Fibroblast of villous mesenchyme (primary cell): ENCODE data around the gene KDM6A. TPM values are rescaled to one million over a fixed set of nuclear protein-coding genes. Genes with fewer than 3 reads are reported as not detected.
"Not testable (repeated sequence)": the region's sequence is repeated elsewhere in the genome, so short reads cannot be mapped to it uniquely, and the experiment has no call there.

Source experiments
- DNase-seq: peaks from one replicate; pipeline ENCODE4 v3.0.0-alpha.2; 2010; ENCODE audit warnings: low read depth
- H3K4me3 ChIP-seq: 2 replicates; pipeline ENCODE4 v1.5.1; 2011; ENCODE audit warnings: low read depth, mild to moderate bottlenecking, low read length
- CTCF ChIP-seq: IDR thresholded peaks from 2 replicates; pipeline ENCODE4 v1.5.1; 2012; ENCODE audit warnings: low read depth, mild to moderate bottlenecking, low read length; ENCODE audit not compliant: insufficient read depth
- total RNA-seq: library from RNA; depleted of rRNA; stranded (reverse); fragments of >200 nt; gene quantifications from 2 replicates; pipeline ENCODE4 v1.2.3, GENCODE V29; 2012

KDM6A gene
- total RNA-seq = 24.2 and 27.6 TPM in 2 replicates

- H3K4me3 ChIP-seq = peak within 1 kb of the TSS; percentile 84
- TF ChIP-seq CTCF = no peak
- DNase-seq = peak; percentile 97
Observed at GRCh38 chrX:44872821-44873414, at the start of gene KDM6A. KDM6A (plus strand) TSS chrX:44873188; CDS start chrX:44873552, 364 bp downstream.

- not testable (repeated sequence) for H3K4me3 ChIP-seq, DNase-seq
Observed at GRCh38 chrX:44823193-44823592, 49.8 kb upstream of the KDM6A start.

- DNase-seq = peak; percentile 39
- H3K4me3 ChIP-seq = no peak overlapping the region
- TF ChIP-seq CTCF = no peak
Observed at GRCh38 chrX:44828008-44828605, 44.9 kb upstream of the KDM6A start.

GRCh38 chrX:44829832-44830231, 43.2 kb upstream of the KDM6A start:
- no peak for TF ChIP-seq CTCF
- no peak overlapping the region for H3K4me3 ChIP-seq
- DNase-seq = no peak

- no peak overlapping the region for H3K4me3 ChIP-seq
- DNase-seq = no peak
- no peak for TF ChIP-seq CTCF
Observed at GRCh38 chrX:44842550-44843317, 30.3 kb upstream of the KDM6A start.

GRCh38 chrX:44843318-44843702, 29.7 kb upstream of the KDM6A start:
- TF ChIP-seq CTCF = no peak
- no peak overlapping the region for H3K4me3 ChIP-seq
- no peak for DNase-seq

GRCh38 chrX:44843753-44844152, 29.2 kb upstream of the KDM6A start, which contains the start of gene DUSP21:
DUSP21 (plus strand) TSS chrX:44844021; CDS start chrX:44844133, 112 bp downstream.
- TF ChIP-seq CTCF = no peak
- no peak within 1 kb of the TSS for H3K4me3 ChIP-seq
- DNase-seq = no peak
